B cell (primary cell): ENCODE results near the gene EFHD2. TPM values are rescaled to one million over a fixed set of nuclear protein-coding genes. Genes with fewer than 3 reads are reported as not detected.

Source experiments
- ATAC-seq: fragments of 200-7000 bp; cut with Tn5 transposase; one replicate; pipeline ENCODE4 v1.10.0; 2021; ENCODE audit warnings: low read depth, mild to moderate bottlenecking, moderate number of reproducible peaks, moderate library complexity
- CTCF ChIA-PET: fragments of 350-600 bp; sonication (Branson Sonifier 250); formaldehyde crosslinking; loops from one replicate; lab custom pipeline; 2021; ENCODE audit warnings: antibody characterized with exemption, inconsistent platforms; lab: Charles Lee
- POLR2A ChIA-PET: fragments of 350-600 bp; sonication (Branson Sonifier 250); formaldehyde crosslinking; loops from one replicate; lab custom pipeline; 2021; ENCODE audit warnings: antibody characterized with exemption; lab: Charles Lee
- DNase-seq: peaks from one replicate; pipeline ENCODE4 v3.0.0; 2013
- H2AFZ ChIP-seq: 2 replicates; pipeline ENCODE4 v1.6.1; 2012; ENCODE audit warnings: mild to moderate bottlenecking, low read depth, low read length; ENCODE audit not compliant: insufficient read depth, poor library complexity, severe bottlenecking
- H3K27ac ChIP-seq, 2 donors: 1 replicate in 1 of 2; 2 replicates in 1 of 2; pipeline ENCODE4 v1.5.1; 2012 to 2013; ENCODE audit warnings: low read length in 2 of 2, mild to moderate bottlenecking in 2 of 2, moderate library complexity in 1 of 2
- H3K27me3 ChIP-seq, 4 experiments: fragments of 200-600 bp in 1 of 4; sonication (generic) in 1 of 4; replicated peaks in 1 of 4; 1 replicate in 2 of 4; 2 replicates in 2 of 4; pipeline versions ENCODE4 v1.6.1 to v1.7.0; 2013 to 2016; ENCODE audit warnings: low read length in 3 of 4, mild to moderate bottlenecking in 2 of 4, mixed read lengths in 1 of 4, moderate library complexity in 1 of 4; ENCODE audit not compliant: insufficient read depth in 4 of 4, control insufficient read depth in 3 of 4; ENCODE audit errors: control extremely low read depth in 1 of 4
- H3K36me3 ChIP-seq, 2 experiments: replicated peaks in 1 of 2; 1 replicate in 1 of 2; 2 replicates in 1 of 2; pipeline versions ENCODE4 v1.6.1 to v1.7.1; 2013; ENCODE audit warnings: low read length in 1 of 2; ENCODE audit not compliant: insufficient read depth in 2 of 2, control insufficient read depth in 1 of 2; ENCODE audit errors: control extremely low read depth in 1 of 2, extremely low read depth in 1 of 2
- H3K4me1 ChIP-seq, 2 donors: fragments of 200-600 bp in 1 of 2; sonication (generic) in 1 of 2; 1 replicate in 1 of 2; 2 replicates in 1 of 2; pipeline versions ENCODE4 v1.5.1 to v1.6.1; 2013 to 2017; ENCODE audit warnings: low read length in 2 of 2; ENCODE audit not compliant: control insufficient read depth in 2 of 2, insufficient read depth in 2 of 2
- H3K4me2 ChIP-seq: replicated peaks from 2 replicates; pipeline ENCODE3; 2012; ENCODE audit warnings: mild to moderate bottlenecking, low read depth, low read length; ENCODE audit not compliant: poor library complexity, severe bottlenecking
- H3K4me3 ChIP-seq, 5 experiments: fragments of 200-600 bp in 1 of 5; sonication (generic) in 1 of 5; 1 replicate in 3 of 5; 2 replicates in 2 of 5; pipeline versions ENCODE4 v1.5.1 to v1.7.0; 2011 to 2016; ENCODE audit warnings: low read length in 4 of 5, mild to moderate bottlenecking in 4 of 5, low read depth in 2 of 5, control low read depth in 1 of 5, moderate library complexity in 1 of 5; ENCODE audit not compliant: insufficient read depth in 1 of 5; ENCODE audit errors: control extremely low read depth in 1 of 5, extremely low read depth in 1 of 5
- H3K79me2 ChIP-seq: fragments of 200-600 bp; sonication (generic); one replicate; pipeline ENCODE4 v1.6.0; 2016; ENCODE audit warnings: low read length; ENCODE audit not compliant: control insufficient read depth, insufficient read depth
- H3K9ac ChIP-seq: fragments of 200-600 bp; sonication (generic); 2 replicates; pipeline ENCODE4 v1.6.1; 2017; ENCODE audit warnings: mild to moderate bottlenecking, low read length, moderate library complexity
- H3K9me3 ChIP-seq, 3 donors: one replicate each; pipeline versions ENCODE4 v1.6.1 to v1.7.1; 2013; ENCODE audit warnings: low read length in 2 of 3; ENCODE audit not compliant: control insufficient read depth in 2 of 3, insufficient read depth in 1 of 3; ENCODE audit errors: control extremely low read depth in 1 of 3
- H4K20me1 ChIP-seq: 2 replicates; pipeline ENCODE4 v1.6.0; 2012; ENCODE audit warnings: mild to moderate bottlenecking, low read length; ENCODE audit not compliant: insufficient read depth, control insufficient read depth, poor library complexity, severe bottlenecking
- H3K27ac Mint-ChIP-seq: one replicate; pipeline ENCODE4 v1.8.0; 2021; ENCODE audit warnings: mixed read lengths
- H3K27me3 Mint-ChIP-seq: one replicate; pipeline ENCODE4 v1.8.0; 2021; ENCODE audit warnings: mixed read lengths
- H3K4me1 Mint-ChIP-seq: one replicate; pipeline ENCODE4 v1.8.0; 2021; ENCODE audit warnings: mixed read lengths
- H3K4me3 Mint-ChIP-seq: one replicate; pipeline ENCODE4 v1.8.0; 2021; ENCODE audit warnings: mixed read lengths
- H3K9me3 Mint-ChIP-seq: one replicate; pipeline ENCODE4 v1.8.0; 2022; ENCODE audit warnings: mixed read lengths; ENCODE audit not compliant: insufficient read depth
- EZH2 ChIP-seq: IDR thresholded peaks from 2 replicates; pipeline ENCODE4 v1.6.1; 2012; ENCODE audit warnings: borderline replicate concordance, low read depth, mild to moderate bottlenecking, moderate library complexity, low read length; ENCODE audit not compliant: insufficient read depth, poor library complexity, severe bottlenecking
- WGBS: methylation state at CpG from one replicate; pipeline ENCODE4 v1.1.5; 2013; ENCODE audit warnings: missing lambda C conversion rate; ENCODE audit not compliant: insufficient coverage; 5-methylcytosine and 5-hydroxymethylcytosine counted together
- intact Hi-C: fragments of 100-400 bp; cut with micrococcal nuclease; formaldehyde crosslinking; loops from one replicate; pipeline ENCODE4 v1.10.0; 2022
- polyA plus RNA-seq: library from polyadenylated mRNA; depleted of rRNA; stranded (reverse); fragments of >200 nt; gene quantifications from 2 replicates; pipeline ENCODE4 v1.2.3, GENCODE V29; 2012
- total RNA-seq, 2 donors: library from RNA; stranded (reverse); fragments of 120-200 nt in 1 of 2; gene quantifications; 1 replicate in 1 of 2; 2 replicates in 1 of 2; pipeline versions ENCODE4 v1.2.3 to v1.2.4, GENCODE V29; 2013 to 2022
- TF ChIP-seq, protein P1 (sequence below): fragments of 200-600 bp; IDR thresholded peaks from one replicate; pipeline ENCODE4 v1.8.0; 2022; ENCODE audit warnings: antibody characterized with exemption, mild to moderate bottlenecking

The EFHD2 gene
- total and polyA plus RNA-seq, 2 donors (not counting 1 experiment from before 2014, with no cell fraction given) = 39.3 to 67.2 TPM

DNA sequence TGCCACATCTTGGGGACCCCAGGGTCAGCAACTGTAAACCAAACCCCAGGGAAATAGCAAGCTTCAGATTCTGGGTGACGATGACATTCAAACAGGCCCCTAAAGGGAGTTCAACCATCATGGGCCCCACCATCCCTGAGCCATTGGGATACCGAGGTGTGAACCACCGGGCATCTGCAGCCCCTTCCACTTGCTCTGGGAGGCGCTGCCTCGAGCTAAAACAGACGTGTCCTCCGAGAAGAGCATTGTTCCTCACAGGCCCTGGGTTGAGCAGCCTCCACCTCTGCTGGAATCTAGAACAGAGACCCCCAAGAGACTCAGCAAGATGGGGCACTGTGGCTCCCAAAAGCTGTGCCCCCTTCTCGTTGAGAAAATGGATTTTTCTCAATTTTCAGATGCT is 19.0 kb upstream of the EFHD2 start:
- no peaks in the 10 kb centered on the region for H3K9me3 ChIP-seq
- peaks cover 11% of the 10 kb centered on the region for H3K4me1 Mint-ChIP-seq
- H3K27me3 Mint-ChIP-seq = peaks cover 20% of the 10 kb centered on the region
- H3K27ac Mint-ChIP-seq = no peak overlapping the region
- intact Hi-C loops = no loop called here
- no peaks in the 10 kb centered on the region for H3K79me2 ChIP-seq
- H4K20me1 ChIP-seq = no peaks in the 10 kb centered on the region
- TF ChIP-seq EZH2 = no peak
- TF ChIP-seq, protein P1, sequence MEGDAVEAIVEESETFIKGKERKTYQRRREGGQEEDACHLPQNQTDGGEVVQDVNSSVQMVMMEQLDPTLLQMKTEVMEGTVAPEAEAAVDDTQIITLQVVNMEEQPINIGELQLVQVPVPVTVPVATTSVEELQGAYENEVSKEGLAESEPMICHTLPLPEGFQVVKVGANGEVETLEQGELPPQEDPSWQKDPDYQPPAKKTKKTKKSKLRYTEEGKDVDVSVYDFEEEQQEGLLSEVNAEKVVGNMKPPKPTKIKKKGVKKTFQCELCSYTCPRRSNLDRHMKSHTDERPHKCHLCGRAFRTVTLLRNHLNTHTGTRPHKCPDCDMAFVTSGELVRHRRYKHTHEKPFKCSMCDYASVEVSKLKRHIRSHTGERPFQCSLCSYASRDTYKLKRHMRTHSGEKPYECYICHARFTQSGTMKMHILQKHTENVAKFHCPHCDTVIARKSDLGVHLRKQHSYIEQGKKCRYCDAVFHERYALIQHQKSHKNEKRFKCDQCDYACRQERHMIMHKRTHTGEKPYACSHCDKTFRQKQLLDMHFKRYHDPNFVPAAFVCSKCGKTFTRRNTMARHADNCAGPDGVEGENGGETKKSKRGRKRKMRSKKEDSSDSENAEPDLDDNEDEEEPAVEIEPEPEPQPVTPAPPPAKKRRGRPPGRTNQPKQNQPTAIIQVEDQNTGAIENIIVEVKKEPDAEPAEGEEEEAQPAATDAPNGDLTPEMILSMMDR = no peak
- 92% methylated on average over 8 of the region's 8 CpGs for WGBS
- H3K36me3 ChIP-seq = no peaks in the 10 kb centered on the region
- H3K4me2 ChIP-seq = no peak overlapping the region
- no peak overlapping the region for H3K4me3 ChIP-seq
- DNase-seq (no peak), ATAC-seq (no peak)
- H3K27me3 ChIP-seq = peaks cover 0 to 7% (median 3%) of the 10 kb centered on the region in 4 experiments
- H2AFZ ChIP-seq = no peak overlapping the region
- no peaks in the 10 kb centered on the region for H3K9me3 Mint-ChIP-seq
- ChIA-PET CTCF (no interaction called here), POLR2A (no interaction called here)
- no peak overlapping the region for H3K27ac ChIP-seq
- peaks cover 7 to 10% of the 10 kb centered on the region in 2 donors for H3K4me1 ChIP-seq
- H3K9ac ChIP-seq = no peak overlapping the region
- H3K4me3 Mint-ChIP-seq = no peak overlapping the region

DNA sequence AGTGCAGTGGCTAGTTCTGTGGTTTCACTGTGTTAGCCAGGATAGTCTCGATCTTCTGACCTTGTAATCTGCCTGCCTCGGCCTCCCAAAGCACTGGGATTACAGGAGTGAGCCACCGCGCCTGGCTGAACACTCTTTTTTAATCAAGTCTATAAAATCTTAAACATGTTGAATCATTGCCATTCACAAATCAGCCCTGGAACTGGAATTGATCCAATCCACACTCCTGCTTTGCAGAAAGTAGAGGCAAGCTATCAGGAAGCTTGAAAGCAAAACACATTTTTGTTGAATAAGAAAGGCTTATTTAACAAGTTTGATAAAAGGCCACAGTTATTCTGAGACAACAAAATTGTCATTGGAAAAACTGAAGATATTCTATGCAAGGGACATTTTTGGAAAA is 18.3 kb upstream of the EFHD2 start:
- H3K27me3 ChIP-seq = peaks cover 0 to 3% (median 2%) of the 10 kb centered on the region in 4 experiments
- peaks cover 2 to 4% of the 10 kb centered on the region in 2 donors for H3K4me1 ChIP-seq
- no peak overlapping the region for H3K9ac ChIP-seq
- no peaks in the 10 kb centered on the region for H4K20me1 ChIP-seq
- H3K9me3 ChIP-seq = no peaks in the 10 kb centered on the region
- TF ChIP-seq, protein P1 = no peak
- no peak for TF ChIP-seq EZH2
- Mint-ChIP-seq H3K27ac (no peak overlapping the region), H3K4me3 (no peak overlapping the region), H3K27me3 (peaks cover 20% of the 10 kb centered on the region), H3K4me1 (peaks cover 4% of the 10 kb centered on the region), H3K9me3 (no peaks in the 10 kb centered on the region)
- H2AFZ ChIP-seq = no peak overlapping the region
- DNase-seq (no peak), ATAC-seq (no peak)
- H3K4me2 ChIP-seq = no peak overlapping the region
- H3K79me2 ChIP-seq = no peaks in the 10 kb centered on the region
- WGBS = 88% methylated on average over 4 of the region's 4 CpGs
- H3K27ac ChIP-seq = no peak overlapping the region
- intact Hi-C loops = no loop called here
- CTCF ChIA-PET = no interaction called here
- H3K36me3 ChIP-seq = no peaks in the 10 kb centered on the region
- no peak overlapping the region for H3K4me3 ChIP-seq
- POLR2A ChIA-PET = no interaction called here
